Measurements from ENCODE around the gene LRRC8D. TPM values are rescaled to one million over a fixed set of nuclear protein-coding genes. Genes with fewer than 3 reads are reported as not detected.

Gene LRRC8D
- total RNA-seq, 5 donors from 2014 or later (not counting 1 experiment from before 2014, with no cell fraction given): 23.8 to 43.4 (median 33.0) TPM

DNA sequence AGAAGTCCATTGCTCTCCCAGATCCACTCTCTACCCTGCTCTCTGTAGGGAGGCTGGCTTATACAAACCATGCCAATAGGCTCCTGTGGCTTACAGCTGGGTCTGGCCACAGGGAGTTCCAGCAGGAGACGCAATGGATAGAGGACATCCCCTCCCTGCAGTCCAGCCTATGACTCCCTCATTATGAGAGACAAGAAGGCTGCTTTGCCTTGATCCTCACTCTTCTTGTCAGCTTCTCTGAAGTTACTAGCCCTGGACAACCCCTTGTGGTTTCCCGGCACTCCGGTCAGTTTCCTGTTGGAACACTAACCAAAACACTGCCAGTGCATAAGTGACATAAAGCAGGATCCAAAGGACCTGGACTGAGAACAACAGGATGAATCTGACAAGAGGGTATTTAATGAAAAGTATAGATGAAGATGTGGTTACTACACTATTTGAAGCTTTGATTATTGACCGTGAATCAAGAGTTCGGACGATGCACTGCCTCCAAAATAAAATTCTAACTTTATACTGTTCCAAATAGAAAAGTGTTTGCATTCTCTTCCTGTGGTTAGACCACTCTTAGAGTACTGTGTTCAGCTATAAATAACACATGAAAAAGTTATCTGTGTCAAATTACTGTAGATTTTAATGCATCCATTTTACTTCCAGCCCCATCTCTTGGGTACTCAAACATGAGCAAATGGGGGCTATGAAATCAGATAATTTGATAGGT lies 141.4 kb downstream of the LRRC8D start:
- CTCF ChIA-PET: interaction anchor here in 1 of 2 donors (0.6 kb wide), 1 partner anchor 32 kb away, joined by 3 read pairs; no protein-coding TSS in a partner anchor
- H3K36me3 Mint-ChIP-seq: no peaks in the 10 kb centered on the region
- Histone ChIP-seq H3K4me3 (ENCODE audit: control insufficient read depth in 1 of 2, extremely low read depth in 1 of 2, low read length in 1 of 2) (no peak overlapping the region), H3K27ac (ENCODE audit: low read length) (no peak overlapping the region), H3K4me1 (ENCODE audit: control insufficient read depth in 1 of 2, extremely low read depth in 1 of 2, insufficient read depth in 2 of 2, low read length in 2 of 2) (peaks cover under 1 to 13% of the 10 kb centered on the region in 2 experiments), H3K36me3 (ENCODE audit: control insufficient read depth in 2 of 2, extremely low read depth in 1 of 2, insufficient read depth in 1 of 2, low read length in 1 of 2) (no peaks in the 10 kb centered on the region), H3K9me3 (no peaks in the 10 kb centered on the region), H3K27me3 (replicated peaks in 1 of 2; ENCODE audit: control insufficient read depth in 2 of 2, extremely low read depth in 1 of 2, insufficient read depth in 2 of 2, low read length in 1 of 2) (no peaks in the 10 kb centered on the region)
- ATAC-seq (replicated peaks in 1 of 4) (no peak), DNase-seq (no peak)
- H3K9me3 Mint-ChIP-seq: peaks cover 0 to 5% (median 0%) of the 10 kb centered on the region in 3 donors
- no peak overlapping the region for H3K27ac Mint-ChIP-seq
- peaks cover 0 to 10% of the 10 kb centered on the region in 2 donors for H3K27me3 Mint-ChIP-seq
- WGBS (ENCODE audit: insufficient coverage): 100% methylated on average over 1 of the region's 6 CpGs
- peaks cover 18 to 42% (median 33%) of the 10 kb centered on the region in 3 donors for H3K4me1 Mint-ChIP-seq
- POLR2A ChIA-PET: no interaction called here
- no peak overlapping the region for H3K4me3 Mint-ChIP-seq

DNA sequence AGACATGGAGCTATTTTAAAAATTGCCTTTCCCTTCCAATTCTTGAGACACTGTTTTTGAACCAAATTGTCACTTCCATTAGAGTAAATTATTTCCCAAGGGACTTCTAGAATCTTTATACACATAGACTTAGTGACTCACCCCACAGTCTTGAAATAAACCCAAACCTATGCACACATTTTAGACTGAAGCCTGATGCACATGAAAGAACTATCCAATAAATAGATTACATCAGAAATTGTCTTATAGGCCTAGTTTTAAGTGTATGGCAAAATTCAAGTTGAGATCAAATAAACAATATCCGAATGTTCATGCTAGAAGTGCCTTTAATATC lies 141.9 kb downstream of the LRRC8D start:
- DNase-seq (no peak), ATAC-seq (replicated peaks in 1 of 4) (no peak)
- peaks cover 0 to 8% of the 10 kb centered on the region in 2 experiments for H3K4me1 ChIP-seq (ENCODE audit: control insufficient read depth in 1 of 2, extremely low read depth in 1 of 2, insufficient read depth in 2 of 2, low read length in 2 of 2)
- no CpG with 5 or more reads among the region's 1 CpG for WGBS (ENCODE audit: insufficient coverage)
- POLR2A ChIA-PET: no interaction called here
- no peaks in the 10 kb centered on the region for H3K27me3 ChIP-seq (replicated peaks in 1 of 2; ENCODE audit: control insufficient read depth in 2 of 2, extremely low read depth in 1 of 2, insufficient read depth in 2 of 2, low read length in 1 of 2)
- H3K27ac ChIP-seq (ENCODE audit: low read length): no peak overlapping the region
- H3K4me3 ChIP-seq (ENCODE audit: control insufficient read depth in 1 of 2, extremely low read depth in 1 of 2, low read length in 1 of 2): no peak overlapping the region
- no peaks in the 10 kb centered on the region for H3K36me3 ChIP-seq (ENCODE audit: control insufficient read depth in 2 of 2, extremely low read depth in 1 of 2, insufficient read depth in 1 of 2, low read length in 1 of 2)
- Mint-ChIP-seq H3K4me1 (peaks cover 13 to 37% (median 29%) of the 10 kb centered on the region in 3 donors), H3K9me3 (peaks cover 0 to 5% (median 0%) of the 10 kb centered on the region in 3 donors), H3K27ac (no peak overlapping the region), H3K36me3 (no peaks in the 10 kb centered on the region), H3K27me3 (peaks cover 0 to 10% of the 10 kb centered on the region in 2 donors), H3K4me3 (no peak overlapping the region)
- CTCF ChIA-PET: interaction anchor here in 1 of 2 donors (0.6 kb wide), 1 partner anchor 32 kb away, joined by 3 read pairs; no protein-coding TSS in a partner anchor
- no peaks in the 10 kb centered on the region for H3K9me3 ChIP-seq

DNA sequence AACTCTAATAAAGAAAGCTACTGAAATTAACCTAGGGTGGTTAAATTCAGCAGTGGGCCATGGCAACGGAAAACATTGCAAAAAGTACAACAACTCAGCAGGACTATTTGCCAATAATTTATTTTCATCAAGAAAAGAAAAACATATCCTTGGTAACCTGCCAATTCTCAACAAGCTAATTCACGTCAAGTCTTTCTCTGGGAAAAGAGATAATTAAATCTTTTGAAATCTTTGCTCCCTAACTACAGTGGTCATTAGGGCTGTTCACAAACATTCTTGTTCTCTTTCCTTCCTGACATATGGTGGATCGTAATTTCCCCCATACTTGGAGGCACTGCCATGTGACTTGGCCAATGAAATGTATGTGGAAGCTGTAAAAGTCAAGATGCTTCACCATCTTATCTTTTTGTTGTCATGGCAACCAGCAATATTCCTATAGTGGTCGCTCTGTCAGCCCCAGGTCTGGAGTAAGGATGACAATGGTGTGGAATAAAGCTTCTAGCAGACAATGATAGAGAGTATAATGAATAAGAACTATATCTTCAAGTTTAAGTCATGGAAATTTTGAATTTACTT lies 144.4 kb downstream of the LRRC8D start:
- Histone ChIP-seq H3K27me3 (replicated peaks in 1 of 2; ENCODE audit: control insufficient read depth in 2 of 2, extremely low read depth in 1 of 2, insufficient read depth in 2 of 2, low read length in 1 of 2) (no peaks in the 10 kb centered on the region), H3K4me3 (ENCODE audit: control insufficient read depth in 1 of 2, extremely low read depth in 1 of 2, low read length in 1 of 2) (no peak overlapping the region), H3K27ac (ENCODE audit: low read length) (no peak overlapping the region), H3K4me1 (ENCODE audit: control insufficient read depth in 1 of 2, extremely low read depth in 1 of 2, insufficient read depth in 2 of 2, low read length in 2 of 2) (peaks cover 0 to 3% of the 10 kb centered on the region in 2 experiments), H3K9me3 (no peaks in the 10 kb centered on the region), H3K36me3 (ENCODE audit: control insufficient read depth in 2 of 2, extremely low read depth in 1 of 2, insufficient read depth in 1 of 2, low read length in 1 of 2) (no peaks in the 10 kb centered on the region)
- no CpG with 5 or more reads among the region's 4 CpGs for WGBS (ENCODE audit: insufficient coverage)
- CTCF ChIA-PET: interaction anchor here in 1 of 2 donors (0.6 to 0.7 kb wide), 2 partner anchors 119 to 338 kb away, joined by 4 read pairs; no protein-coding TSS in a partner anchor
- peaks cover 0 to 8% of the 10 kb centered on the region in 2 donors for H3K27me3 Mint-ChIP-seq
- H3K9me3 Mint-ChIP-seq: no peaks in the 10 kb centered on the region
- H3K4me3 Mint-ChIP-seq: no peak overlapping the region
- no peak for DNase-seq
- POLR2A ChIA-PET: no interaction called here
- no peaks in the 10 kb centered on the region for H3K36me3 Mint-ChIP-seq
- H3K27ac Mint-ChIP-seq: no peak overlapping the region
- no peak for ATAC-seq (replicated peaks in 1 of 4)
- H3K4me1 Mint-ChIP-seq: peaks cover 7 to 16% (median 9%) of the 10 kb centered on the region in 3 donors

DNA sequence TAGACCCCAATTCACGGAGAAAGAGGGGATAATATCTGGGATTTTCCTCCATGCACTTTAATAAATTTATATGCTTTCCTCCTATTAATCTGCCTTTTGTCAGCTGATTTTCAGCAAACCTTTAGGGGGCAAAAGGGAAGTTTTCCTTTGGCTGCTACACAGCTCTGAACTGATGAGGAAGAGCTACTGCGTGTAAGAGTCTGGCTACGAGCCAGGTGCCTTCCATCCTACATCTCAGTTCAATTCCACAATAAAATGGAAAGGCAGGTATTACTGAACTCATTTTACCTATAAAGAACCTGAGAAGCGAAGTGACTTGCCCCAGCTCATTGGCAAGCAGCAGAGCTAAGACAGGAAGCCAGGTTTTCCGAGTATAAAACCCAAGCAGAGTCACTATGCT lies 145.8 kb downstream of the LRRC8D start:
- Mint-ChIP-seq H3K27ac (no peak overlapping the region), H3K9me3 (no peaks in the 10 kb centered on the region), H3K27me3 (peaks cover 0 to 8% of the 10 kb centered on the region in 2 donors), H3K4me1 (peaks cover 7 to 16% (median 9%) of the 10 kb centered on the region in 3 donors), H3K36me3 (no peaks in the 10 kb centered on the region), H3K4me3 (no peak overlapping the region)
- CTCF ChIA-PET: no interaction called here
- Histone ChIP-seq H3K36me3 (ENCODE audit: control insufficient read depth in 2 of 2, extremely low read depth in 1 of 2, insufficient read depth in 1 of 2, low read length in 1 of 2) (no peaks in the 10 kb centered on the region), H3K9me3 (no peaks in the 10 kb centered on the region), H3K4me1 (ENCODE audit: control insufficient read depth in 1 of 2, extremely low read depth in 1 of 2, insufficient read depth in 2 of 2, low read length in 2 of 2) (peaks cover 0 to 3% of the 10 kb centered on the region in 2 experiments), H3K4me3 (ENCODE audit: control insufficient read depth in 1 of 2, extremely low read depth in 1 of 2, low read length in 1 of 2) (no peak overlapping the region), H3K27me3 (replicated peaks in 1 of 2; ENCODE audit: control insufficient read depth in 2 of 2, extremely low read depth in 1 of 2, insufficient read depth in 2 of 2, low read length in 1 of 2) (no peaks in the 10 kb centered on the region), H3K27ac (ENCODE audit: low read length) (no peak overlapping the region)
- WGBS (ENCODE audit: insufficient coverage): 53% methylated on average over 3 of the region's 5 CpGs
- DNase-seq (no peak), ATAC-seq (replicated peaks in 1 of 4) (peak in 1 of 4 experiments; percentile 48)
- POLR2A ChIA-PET: no interaction called here

DNA sequence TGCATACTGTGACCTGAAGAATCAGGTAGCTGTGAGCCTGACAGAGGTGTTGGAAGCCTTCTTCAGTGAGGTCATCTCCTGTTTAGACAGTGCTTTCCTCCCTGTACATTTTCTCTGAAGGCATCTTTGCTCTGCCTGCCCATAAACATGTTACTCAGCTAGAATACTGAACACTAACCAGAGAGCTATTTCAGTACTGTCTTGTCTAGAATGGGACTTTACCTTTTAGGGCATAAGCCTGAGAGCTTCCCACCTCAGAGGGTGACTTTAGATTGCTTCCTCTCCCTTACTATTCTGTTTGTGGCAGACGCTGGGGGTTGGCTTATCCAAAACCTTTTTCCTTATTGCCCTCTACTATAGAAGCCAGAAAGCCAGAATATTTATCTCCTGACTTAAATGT lies 150.8 kb downstream of the LRRC8D start:
- CTCF ChIA-PET: interaction anchor here in 1 of 2 donors (0.6 kb wide), 1 partner anchor 207 kb away, joined by 8 read pairs; no protein-coding TSS in a partner anchor
- Mint-ChIP-seq H3K9me3 (no peaks in the 10 kb centered on the region), H3K36me3 (no peaks in the 10 kb centered on the region), H3K27me3 (peaks cover 0 to 3% of the 10 kb centered on the region in 2 donors), H3K27ac (no peak overlapping the region), H3K4me3 (no peak overlapping the region), H3K4me1 (peaks cover under 1 to 6% (median 4%) of the 10 kb centered on the region in 3 donors)
- ATAC-seq (replicated peaks in 1 of 4) (no peak), DNase-seq (no peak)
- H3K4me3 ChIP-seq (ENCODE audit: control insufficient read depth in 1 of 2, extremely low read depth in 1 of 2, low read length in 1 of 2): no peak overlapping the region
- WGBS (ENCODE audit: insufficient coverage): no CpG with 5 or more reads among the region's 1 CpG
- no peaks in the 10 kb centered on the region for H3K36me3 ChIP-seq (ENCODE audit: control insufficient read depth in 2 of 2, extremely low read depth in 1 of 2, insufficient read depth in 1 of 2, low read length in 1 of 2)
- no peaks in the 10 kb centered on the region for H3K27me3 ChIP-seq (replicated peaks in 1 of 2; ENCODE audit: control insufficient read depth in 2 of 2, extremely low read depth in 1 of 2, insufficient read depth in 2 of 2, low read length in 1 of 2)
- POLR2A ChIA-PET: interaction anchor here (0.6 to 0.7 kb wide), 4 partner anchors 82 to 432 kb away, joined by 3 to 4 read pairs (median 4); no protein-coding TSS in a partner anchor
- no peaks in the 10 kb centered on the region for H3K9me3 ChIP-seq
- H3K27ac ChIP-seq (ENCODE audit: low read length): no peak overlapping the region
- no peaks in the 10 kb centered on the region for H3K4me1 ChIP-seq (ENCODE audit: control insufficient read depth in 1 of 2, extremely low read depth in 1 of 2, insufficient read depth in 2 of 2, low read length in 2 of 2)

DNA sequence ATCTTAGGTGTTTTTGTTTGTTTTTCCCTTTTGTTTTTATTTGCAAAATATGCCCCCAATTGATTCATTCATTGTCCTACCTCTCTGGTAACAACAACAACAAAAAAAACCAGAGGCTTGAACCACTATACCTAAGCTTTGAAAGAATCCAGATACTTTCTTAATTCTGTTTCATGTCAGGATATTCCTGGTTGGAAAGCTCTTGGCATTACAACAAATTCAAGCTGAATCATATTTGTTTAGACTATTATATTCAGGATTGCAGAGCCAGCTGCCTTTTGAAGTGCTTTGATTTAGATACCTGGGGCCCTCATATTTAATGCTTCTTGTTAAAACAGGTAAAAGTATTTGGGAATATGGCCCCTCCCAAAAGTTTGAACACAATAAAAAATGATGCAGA lies 151.2 kb downstream of the LRRC8D start:
- Histone ChIP-seq H3K4me1 (ENCODE audit: control insufficient read depth in 1 of 2, extremely low read depth in 1 of 2, insufficient read depth in 2 of 2, low read length in 2 of 2) (no peaks in the 10 kb centered on the region), H3K27ac (ENCODE audit: low read length) (no peak overlapping the region), H3K27me3 (replicated peaks in 1 of 2; ENCODE audit: control insufficient read depth in 2 of 2, extremely low read depth in 1 of 2, insufficient read depth in 2 of 2, low read length in 1 of 2) (no peaks in the 10 kb centered on the region), H3K36me3 (ENCODE audit: control insufficient read depth in 2 of 2, extremely low read depth in 1 of 2, insufficient read depth in 1 of 2, low read length in 1 of 2) (no peaks in the 10 kb centered on the region), H3K9me3 (no peaks in the 10 kb centered on the region), H3K4me3 (ENCODE audit: control insufficient read depth in 1 of 2, extremely low read depth in 1 of 2, low read length in 1 of 2) (no peak overlapping the region)
- Mint-ChIP-seq H3K4me1 (peaks cover 0 to 3% (median 2%) of the 10 kb centered on the region in 3 donors), H3K27ac (no peak overlapping the region), H3K9me3 (no peaks in the 10 kb centered on the region), H3K36me3 (no peaks in the 10 kb centered on the region), H3K27me3 (peaks cover 0 to 3% of the 10 kb centered on the region in 2 donors), H3K4me3 (no peak overlapping the region)
- ChIA-PET CTCF (interaction anchor here in 1 of 2 donors (0.6 kb wide), 1 partner anchor 207 kb away, joined by 8 read pairs; no protein-coding TSS in a partner anchor), POLR2A (interaction anchor here (0.6 to 0.7 kb wide), 5 partner anchors 44 to 432 kb away, joined by 3 to 4 read pairs (median 4); no protein-coding TSS in a partner anchor)
- ATAC-seq (replicated peaks in 1 of 4): no peak
- no peak for DNase-seq
